ENCODE data around the gene SNCA.

GRCh38 chr4:89703829-89704590 is 133.0 kb downstream of the SNCA start:
- TF ChIP-seq CTCF (IDR thresholded peaks at IDR 0.05) (no peak), POLR2A (IDR thresholded peaks at IDR 0.05) (no peak)
